Ascending aorta (tissue), 2 donors: ENCODE data around the gene CPSF7. TPM values are rescaled to one million over a fixed set of nuclear protein-coding genes. Genes with fewer than 3 reads are reported as not detected.

Experiments
- DNase-seq, 2 donors: peaks; one replicate each; pipeline ENCODE4 v3.0.0-alpha.2; 2019; ENCODE audit warnings: low spot score in 2 of 2
- H3K27ac ChIP-seq, 2 donors: fragments of 200-600 bp; sonication (generic); one replicate each; pipeline ENCODE4 v1.5.1; 2016 to 2017; ENCODE audit warnings: mild to moderate bottlenecking in 1 of 2
- H3K27me3 ChIP-seq: fragments of 200-600 bp; sonication (generic); one replicate; pipeline ENCODE4 v1.5.1; 2017
- H3K36me3 ChIP-seq, 2 donors: fragments of 200-600 bp; sonication (generic); one replicate each; pipeline ENCODE4 v1.5.1; 2016
- H3K4me1 ChIP-seq, 2 donors: fragments of 200-600 bp; sonication (generic); one replicate each; pipeline ENCODE4 v1.5.1; 2016 to 2017; ENCODE audit warnings: mild to moderate bottlenecking in 1 of 2
- H3K4me3 ChIP-seq, 2 donors: fragments of 200-600 bp; sonication (generic); one replicate each; pipeline ENCODE4 v1.5.1; 2016 to 2017; ENCODE audit warnings: mild to moderate bottlenecking in 1 of 2
- H3K9me3 ChIP-seq, 2 donors: fragments of 200-600 bp; sonication (generic); one replicate each; pipeline ENCODE4 v1.5.1; 2016
- CTCF ChIP-seq, 3 experiments: fragments of 200-600 bp in 2 of 3; fragments of 450-650 bp in 1 of 3; sonication (generic) in 2 of 3; IDR thresholded peaks; one replicate each; pipeline ENCODE4 v1.5.1; 2016 to 2019; ENCODE audit warnings: antibody characterized with exemption in 3 of 3, mild to moderate bottlenecking in 1 of 3, moderate library complexity in 1 of 3
- intact Hi-C: fragments of 100-400 bp; cut with DNase I; formaldehyde crosslinking; loops from one replicate; pipeline ENCODE4 v1.15.1; 2023
- total RNA-seq: library from RNA; depleted of rRNA; stranded (reverse); fragments of >200 nt; gene quantifications from one replicate; pipeline ENCODE4 v1.1.0, GENCODE V29; 2016

CPSF7 gene
- total RNA-seq, 1 donor from 2014 or later = 22.9 TPM

DNA sequence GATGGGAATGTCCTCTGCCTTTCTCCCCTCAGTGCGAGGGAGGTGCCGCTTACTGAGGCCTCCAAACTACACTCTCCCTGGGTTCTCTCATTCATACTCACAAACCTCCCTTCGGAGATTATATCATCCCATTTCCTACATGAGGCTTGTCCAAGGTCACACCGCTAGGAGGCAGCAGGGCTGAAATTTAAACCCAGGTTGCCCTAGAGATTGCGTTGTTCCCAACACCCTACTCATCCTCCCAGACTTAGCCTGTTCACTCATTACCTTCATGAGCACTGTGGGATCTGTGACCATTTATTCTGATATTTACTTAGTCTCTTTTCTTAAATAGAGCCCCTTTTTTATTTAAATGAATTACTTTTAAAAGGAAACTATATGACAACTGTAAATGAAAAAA is 31.2 kb upstream of the CPSF7 start:
- Histone ChIP-seq H3K9me3 (no peaks in the 10 kb centered on the region), H3K27ac (no peak overlapping the region), H3K36me3 (peaks cover 0 to 8% of the 10 kb centered on the region in 2 donors), H3K27me3 (no peaks in the 10 kb centered on the region), H3K4me1 (no peaks in the 10 kb centered on the region), H3K4me3 (no peak overlapping the region)
- TF ChIP-seq CTCF (IDR thresholded peaks at IDR 0.05) = no peak
- intact Hi-C loops = no loop called here
- no peak for DNase-seq

- H3K27ac ChIP-seq = no peak overlapping the region
- H3K4me3 ChIP-seq = no peak overlapping the region
- intact Hi-C loops = no loop called here
- no peaks in the 10 kb centered on the region for H3K4me1 ChIP-seq
- peaks cover 3 to 13% of the 10 kb centered on the region in 2 donors for H3K36me3 ChIP-seq
- no peak for DNase-seq
- H3K27me3 ChIP-seq = no peaks in the 10 kb centered on the region
- TF ChIP-seq CTCF (IDR thresholded peaks at IDR 0.05) = no peak
- no peaks in the 10 kb centered on the region for H3K9me3 ChIP-seq
Measured at GRCh38 chr11:61460474-61460881, 30.7 kb upstream of the CPSF7 start.

DNA sequence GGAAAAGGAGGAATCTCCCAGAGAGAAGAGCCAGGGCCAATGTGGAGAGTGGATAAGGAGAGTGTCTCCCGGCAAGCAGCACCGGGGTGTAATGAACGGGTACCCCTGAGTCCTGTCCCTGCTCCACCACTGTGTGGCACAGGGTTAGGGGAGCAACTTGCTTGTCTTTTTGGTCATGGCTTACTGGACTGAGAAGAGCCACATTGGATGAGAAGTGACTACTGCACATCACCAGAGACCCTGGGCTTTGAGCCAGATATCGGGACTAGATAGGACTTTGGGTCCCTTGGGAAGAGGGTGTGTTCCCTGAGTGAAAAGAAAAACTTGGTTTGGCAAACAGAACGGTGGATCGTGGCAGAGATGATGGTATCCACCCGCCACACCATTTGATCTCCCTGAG is 24.7 kb upstream of the CPSF7 start:
- no peak for TF ChIP-seq CTCF (IDR thresholded peaks at IDR 0.05)
- H3K27ac ChIP-seq = no peak overlapping the region
- H3K4me1 ChIP-seq = no peaks in the 10 kb centered on the region
- no peaks in the 10 kb centered on the region for H3K27me3 ChIP-seq
- intact Hi-C loops = no loop called here
- H3K9me3 ChIP-seq = no peaks in the 10 kb centered on the region
- DNase-seq = no peak
- peaks cover 3 to 34% of the 10 kb centered on the region in 2 donors for H3K36me3 ChIP-seq
- H3K4me3 ChIP-seq = no peak overlapping the region

DNA sequence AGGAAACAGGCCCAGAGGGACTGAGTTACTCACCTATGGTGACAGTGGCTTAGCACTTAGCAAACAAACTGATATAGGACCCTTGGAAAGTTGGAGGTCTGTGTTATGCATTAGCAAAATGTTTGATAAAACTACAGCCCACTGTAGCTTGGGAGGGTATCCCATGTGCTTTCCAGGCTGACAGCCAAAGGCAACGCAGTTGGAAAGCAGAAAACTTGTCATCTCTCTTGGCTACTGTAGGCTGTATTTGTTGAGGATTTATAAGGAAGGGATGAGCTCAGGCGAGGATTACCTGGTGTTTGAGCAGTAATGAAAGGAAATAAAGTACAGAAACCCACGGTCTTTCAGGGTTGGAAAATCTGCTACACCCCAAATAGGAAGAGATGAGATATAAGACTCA is 23.9 kb upstream of the CPSF7 start:
- H3K4me3 ChIP-seq = no peak overlapping the region
- no peaks in the 10 kb centered on the region for H3K9me3 ChIP-seq
- peaks cover 4 to 39% of the 10 kb centered on the region in 2 donors for H3K36me3 ChIP-seq
- no peaks in the 10 kb centered on the region for H3K27me3 ChIP-seq
- intact Hi-C loops = no loop called here
- DNase-seq = no peak
- TF ChIP-seq CTCF (IDR thresholded peaks at IDR 0.05) = no peak
- no peaks in the 10 kb centered on the region for H3K4me1 ChIP-seq
- H3K27ac ChIP-seq = no peak overlapping the region

- H3K27ac ChIP-seq = no peak overlapping the region
- no peaks in the 10 kb centered on the region for H3K27me3 ChIP-seq
- no peak overlapping the region for H3K4me3 ChIP-seq
- H3K36me3 ChIP-seq = peaks cover 13 to 48% of the 10 kb centered on the region in 2 donors
- no peak for TF ChIP-seq CTCF (IDR thresholded peaks at IDR 0.05)
- H3K9me3 ChIP-seq = no peaks in the 10 kb centered on the region
- H3K4me1 ChIP-seq = no peaks in the 10 kb centered on the region
- no peak for DNase-seq
- intact Hi-C loops = no loop called here
Measured at GRCh38 chr11:61452825-61453224, 23.1 kb upstream of the CPSF7 start.

- Histone ChIP-seq H3K4me3 (no peak overlapping the region), H3K36me3 (peaks cover 21 to 59% of the 10 kb centered on the region in 2 donors), H3K27me3 (no peaks in the 10 kb centered on the region), H3K9me3 (no peaks in the 10 kb centered on the region), H3K4me1 (peaks cover 5 to 16% of the 10 kb centered on the region in 2 donors), H3K27ac (no peak overlapping the region)
- intact Hi-C loops = loop anchor here (10.0 kb wide), 1 partner anchor 136 kb away; the partner anchor contains the start of gene SYT7
- no peak for DNase-seq
- no peak for TF ChIP-seq CTCF (IDR thresholded peaks at IDR 0.05)
Measured at GRCh38 chr11:61448552-61448927, 18.8 kb upstream of the CPSF7 start.
